ENCODE measurements around the gene LEMD2. TPM values are rescaled to one million over a fixed set of nuclear protein-coding genes. Genes with fewer than 3 reads are reported as not detected.

Gene LEMD2
- total RNA-seq, 4 donors from 2014 or later = 36.4 to 65.3 (median 55.4) TPM

DNA sequence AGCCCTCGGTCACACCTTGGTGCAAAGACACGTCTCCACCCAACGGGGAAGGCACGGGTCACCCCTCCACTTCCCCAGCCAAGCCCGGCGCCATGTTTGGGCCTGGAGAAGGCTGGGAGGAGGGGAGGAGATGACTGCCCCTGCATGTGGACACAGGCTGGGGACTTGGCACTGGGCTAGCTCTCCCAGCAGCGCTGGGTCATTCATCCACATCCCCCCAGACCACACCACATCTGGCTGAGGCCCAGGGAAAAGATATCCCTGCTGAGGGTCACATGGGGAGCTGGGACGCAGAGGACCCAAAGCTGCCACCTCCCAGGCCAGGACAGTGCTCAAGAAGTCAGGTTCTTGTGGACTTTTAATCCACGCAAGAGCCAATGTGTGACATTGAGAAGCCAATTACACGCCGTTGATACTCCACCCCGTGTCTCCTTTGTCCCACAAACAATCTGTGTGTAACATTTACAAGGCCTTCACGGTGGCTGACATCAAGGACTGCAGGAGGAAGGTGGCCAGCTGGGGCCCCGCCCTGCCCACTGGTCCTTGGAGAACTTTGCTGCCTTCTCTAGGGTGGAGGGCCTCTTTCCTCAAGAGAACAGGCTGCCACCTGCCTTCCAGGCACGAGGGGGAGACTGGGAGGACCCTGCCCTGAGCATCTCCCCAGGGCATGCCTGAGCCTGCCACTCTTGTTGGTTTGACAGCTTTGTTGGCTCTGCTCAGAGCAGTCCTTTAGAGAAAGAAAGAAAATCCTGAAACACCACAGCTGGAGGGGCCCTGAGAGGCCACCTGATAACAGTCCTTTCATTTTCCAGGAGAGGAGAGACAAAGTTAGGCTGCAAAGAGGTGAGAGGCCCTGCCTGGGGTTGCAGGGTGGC lies 36.9 kb downstream of the LEMD2 start:
- no peak overlapping the region for H3K27ac ChIP-seq (replicated peaks in 1 of 4)
- intact Hi-C loops (cut with DNase I) = no loop called here
- peaks cover 0 to 6% (median 1%) of the 10 kb centered on the region in 4 donors for H3K27me3 ChIP-seq
- 89% methylated on average over 13 of the region's 15 CpGs for WGBS
- DNase-seq (ENCODE audit: extremely low spot score) = no peak
- peaks cover 0 to 2% (median 0%) of the 10 kb centered on the region in 4 donors for H3K4me1 ChIP-seq
- H3K36me3 ChIP-seq = no peaks in the 10 kb centered on the region
- H3K4me3 ChIP-seq = no peak overlapping the region
- H3K9me3 ChIP-seq = no peaks in the 10 kb centered on the region
- TF ChIP-seq POLR2A (IDR thresholded peaks at IDR 0.05; ENCODE audit: low read depth) = no peak

DNA sequence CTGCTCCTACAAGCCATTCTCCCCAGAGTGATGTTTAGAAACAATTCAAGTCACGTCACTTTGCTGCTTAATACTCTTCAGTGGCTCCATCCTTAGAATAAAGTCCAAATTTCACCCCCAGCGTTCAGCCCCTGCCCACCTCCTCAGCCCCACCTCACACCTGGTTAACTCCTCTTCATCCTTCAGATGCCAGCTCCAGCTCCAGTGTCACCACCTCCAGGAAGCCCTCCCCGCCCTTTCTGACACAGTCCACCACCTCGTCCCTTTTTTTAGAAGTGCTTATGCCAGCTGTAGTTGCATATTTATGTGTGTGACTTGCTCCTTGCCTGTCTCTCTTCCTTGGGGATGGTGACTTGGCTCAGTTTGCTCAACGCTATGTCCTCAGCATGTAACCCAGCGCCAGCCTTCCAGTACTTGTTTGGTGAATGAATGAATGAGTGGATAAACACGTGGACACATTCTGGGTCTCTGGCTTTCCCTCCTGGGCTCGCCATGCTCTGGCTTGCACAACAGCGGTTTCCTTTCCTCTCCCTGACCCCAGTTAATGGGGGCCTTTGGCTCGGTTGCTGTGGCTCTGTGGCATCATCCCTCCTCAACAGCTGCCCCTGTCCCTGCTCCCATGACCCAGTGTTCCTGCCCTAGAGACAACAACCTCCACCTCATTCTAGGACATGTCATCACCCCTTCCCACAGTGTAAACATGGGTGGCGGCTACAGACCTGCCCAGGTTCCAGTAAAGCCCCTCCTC lies 38.5 kb downstream of the LEMD2 start:
- no peaks in the 10 kb centered on the region for H3K9me3 ChIP-seq
- intact Hi-C loops (cut with DNase I) = no loop called here
- H3K27ac ChIP-seq (replicated peaks in 1 of 4) = no peak overlapping the region
- H3K27me3 ChIP-seq = peaks cover 0 to 22% (median 0%) of the 10 kb centered on the region in 4 donors
- H3K36me3 ChIP-seq = no peaks in the 10 kb centered on the region
- no peak overlapping the region for H3K4me3 ChIP-seq
- H3K4me1 ChIP-seq = peaks cover 0 to 14% (median 2%) of the 10 kb centered on the region in 4 donors
- 67% methylated on average over 11 of the region's 11 CpGs for WGBS
- DNase-seq (ENCODE audit: extremely low spot score) = no peak
- TF ChIP-seq POLR2AphosphoS5 (IDR thresholded peaks at IDR 0.05) = no peak
- no peak for TF ChIP-seq EP300 (IDR thresholded peaks at IDR 0.05)
- TF ChIP-seq, protein P1, sequence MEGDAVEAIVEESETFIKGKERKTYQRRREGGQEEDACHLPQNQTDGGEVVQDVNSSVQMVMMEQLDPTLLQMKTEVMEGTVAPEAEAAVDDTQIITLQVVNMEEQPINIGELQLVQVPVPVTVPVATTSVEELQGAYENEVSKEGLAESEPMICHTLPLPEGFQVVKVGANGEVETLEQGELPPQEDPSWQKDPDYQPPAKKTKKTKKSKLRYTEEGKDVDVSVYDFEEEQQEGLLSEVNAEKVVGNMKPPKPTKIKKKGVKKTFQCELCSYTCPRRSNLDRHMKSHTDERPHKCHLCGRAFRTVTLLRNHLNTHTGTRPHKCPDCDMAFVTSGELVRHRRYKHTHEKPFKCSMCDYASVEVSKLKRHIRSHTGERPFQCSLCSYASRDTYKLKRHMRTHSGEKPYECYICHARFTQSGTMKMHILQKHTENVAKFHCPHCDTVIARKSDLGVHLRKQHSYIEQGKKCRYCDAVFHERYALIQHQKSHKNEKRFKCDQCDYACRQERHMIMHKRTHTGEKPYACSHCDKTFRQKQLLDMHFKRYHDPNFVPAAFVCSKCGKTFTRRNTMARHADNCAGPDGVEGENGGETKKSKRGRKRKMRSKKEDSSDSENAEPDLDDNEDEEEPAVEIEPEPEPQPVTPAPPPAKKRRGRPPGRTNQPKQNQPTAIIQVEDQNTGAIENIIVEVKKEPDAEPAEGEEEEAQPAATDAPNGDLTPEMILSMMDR (IDR thresholded peaks at IDR 0.05) = no peak

DNA sequence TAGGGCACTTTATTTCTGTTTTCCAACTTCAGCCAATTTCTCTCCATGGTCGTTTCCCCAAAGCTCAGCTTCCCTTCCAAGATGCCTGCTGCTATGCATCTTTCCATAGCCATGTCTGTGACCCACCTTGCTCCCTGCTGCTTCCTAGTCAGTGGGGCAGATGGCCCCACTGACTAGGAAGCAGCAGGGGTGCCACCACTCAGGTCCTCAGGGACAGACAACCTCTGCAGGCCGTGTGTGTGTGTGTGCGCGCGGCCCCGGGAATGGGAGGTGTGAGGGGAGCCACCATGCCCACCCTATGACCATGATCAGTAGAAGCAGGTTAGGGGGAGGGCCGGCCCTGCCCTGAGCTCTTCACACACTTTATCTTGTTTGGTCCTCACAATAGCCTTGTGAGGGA lies 39.5 kb downstream of the LEMD2 start:
- intact Hi-C loops (cut with DNase I) = no loop called here
- H3K27me3 ChIP-seq = peaks cover 0 to 30% (median 0%) of the 10 kb centered on the region in 4 donors
- DNase-seq (ENCODE audit: extremely low spot score) = no peak

DNA sequence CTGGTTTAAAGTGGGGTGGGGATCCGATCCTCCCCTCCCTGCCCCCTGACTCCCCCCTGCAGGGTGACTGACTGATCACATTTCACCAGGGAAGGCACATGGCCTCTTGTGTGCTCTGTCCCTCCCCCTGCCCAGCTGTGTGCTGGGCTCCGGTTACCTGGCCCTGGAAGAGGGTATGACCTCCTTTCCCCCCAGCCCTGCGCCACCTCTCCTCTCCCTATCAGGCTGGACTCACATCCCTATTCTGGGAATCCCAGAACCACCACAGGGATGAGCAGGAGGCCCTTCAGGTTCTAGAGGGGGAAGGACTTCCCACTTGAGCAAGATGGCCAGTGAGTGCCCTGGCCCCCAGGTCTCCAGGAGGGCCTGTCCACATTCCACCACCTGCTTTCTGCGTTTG lies 40.1 kb downstream of the LEMD2 start:
- WGBS = 86% methylated on average over 3 of the region's 4 CpGs
- DNase-seq (ENCODE audit: extremely low spot score) = no peak
- intact Hi-C loops (cut with DNase I) = no loop called here
- H3K4me1 ChIP-seq = peaks cover 0 to 20% (median 7%) of the 10 kb centered on the region in 4 donors
- no peak overlapping the region for H3K27ac ChIP-seq (replicated peaks in 1 of 4)
- H3K27me3 ChIP-seq = peaks cover 0 to 32% (median 0%) of the 10 kb centered on the region in 4 donors
- TF ChIP-seq EP300 (IDR thresholded peaks at IDR 0.05) (no peak), POLR2A (IDR thresholded peaks at IDR 0.05; ENCODE audit: low read depth) (no peak), POLR2AphosphoS5 (IDR thresholded peaks at IDR 0.05) (no peak)
- TF ChIP-seq, protein P1 (IDR thresholded peaks at IDR 0.05) = no peak
- H3K9me3 ChIP-seq = no peaks in the 10 kb centered on the region
- no peaks in the 10 kb centered on the region for H3K36me3 ChIP-seq
- no peak overlapping the region for H3K4me3 ChIP-seq

More for the DNA sequence above, 39.5 kb downstream of the LEMD2 start:
- TF ChIP-seq, protein P1 (IDR thresholded peaks at IDR 0.05) = no peak
- TF ChIP-seq POLR2AphosphoS5 (IDR thresholded peaks at IDR 0.05) (no peak), EP300 (IDR thresholded peaks at IDR 0.05) (no peak), POLR2A (IDR thresholded peaks at IDR 0.05; ENCODE audit: low read depth) (no peak)
- no peaks in the 10 kb centered on the region for H3K9me3 ChIP-seq
- H3K4me3 ChIP-seq = no peak overlapping the region
- H3K4me1 ChIP-seq = peaks cover 0 to 16% (median 7%) of the 10 kb centered on the region in 4 donors
- H3K27ac ChIP-seq (replicated peaks in 1 of 4) = no peak overlapping the region
- 77% methylated on average over 7 of the region's 7 CpGs for WGBS
- no peaks in the 10 kb centered on the region for H3K36me3 ChIP-seq

DNA sequence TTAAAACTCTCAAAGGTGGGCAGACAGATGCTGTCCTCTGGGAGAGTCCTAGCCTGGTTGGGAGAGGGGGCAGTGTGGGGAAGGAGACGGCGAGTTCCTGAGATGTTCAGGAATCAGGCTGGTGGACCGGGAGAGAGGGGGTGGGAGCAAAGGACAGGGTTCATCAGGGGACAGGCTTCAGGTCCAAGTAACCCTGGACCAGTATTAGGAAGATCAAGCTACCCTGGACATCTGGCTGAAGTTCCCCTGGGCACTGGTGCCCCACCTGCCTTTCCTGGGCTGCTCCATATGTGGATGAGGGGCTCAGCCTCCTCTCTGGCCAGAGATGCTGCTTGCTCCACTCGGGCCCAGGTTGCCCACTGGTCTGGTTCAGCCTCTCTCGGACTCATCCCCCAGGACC lies 41.1 kb downstream of the LEMD2 start:
- TF ChIP-seq EP300 (IDR thresholded peaks at IDR 0.05) (no peak), POLR2AphosphoS5 (IDR thresholded peaks at IDR 0.05) (no peak)
- TF ChIP-seq, protein P1 (IDR thresholded peaks at IDR 0.05) = no peak
- no peak for DNase-seq (ENCODE audit: extremely low spot score)
- H3K36me3 ChIP-seq = no peaks in the 10 kb centered on the region
- H3K9me3 ChIP-seq = no peaks in the 10 kb centered on the region
- 94% methylated on average over 5 of the region's 5 CpGs for WGBS
- H3K27ac ChIP-seq (replicated peaks in 1 of 4) = no peak overlapping the region
- no peak overlapping the region for H3K4me3 ChIP-seq
- intact Hi-C loops (cut with DNase I) = no loop called here
- peaks cover 0 to 20% (median 7%) of the 10 kb centered on the region in 4 donors for H3K4me1 ChIP-seq
- H3K27me3 ChIP-seq = peaks cover 0 to 41% (median 0%) of the 10 kb centered on the region in 4 donors

Measured in esophagus muscularis mucosa (tissue), 4 donors.